ENCODE measurements around the gene FUT6.
"Not testable (repeated sequence)": the region's sequence is repeated elsewhere in the genome, so short reads cannot be mapped to it uniquely, and the experiment has no call there.

Gene FUT6

GRCh38 chr19:5857203-5858081, 17.9 kb upstream of the FUT6 start:
- no peak for DNase-seq (ENCODE audit: low spot score)

- DNase-seq (ENCODE audit: low spot score): not testable (repeated sequence)
Observed at GRCh38 chr19:5855151-5855550, 15.6 kb upstream of the FUT6 start.

- DNase-seq (ENCODE audit: low spot score): not testable (repeated sequence)
Observed at GRCh38 chr19:5854121-5854520, 14.6 kb upstream of the FUT6 start.

GRCh38 chr19:5851302-5851701, 11.8 kb upstream of the FUT6 start, which contains the start of gene FUT3:
Gene FUT3, minus strand, starts transcription at chr19:5851449.
- no peak for DNase-seq (ENCODE audit: low spot score)

- DNase-seq (ENCODE audit: low spot score): no peak
Observed at GRCh38 chr19:5850743-5851293, 11.3 kb upstream of the FUT6 start.

- DNase-seq (ENCODE audit: low spot score): no peak
Observed at GRCh38 chr19:5850189-5850588, 10.7 kb upstream of the FUT6 start.

GRCh38 chr19:5848621-5849020, 9.1 kb upstream of the FUT6 start:
- not testable (repeated sequence) for DNase-seq (ENCODE audit: low spot score)

- DNase-seq (ENCODE audit: low spot score): not testable (repeated sequence)
Observed at GRCh38 chr19:5847846-5848245, 8.3 kb upstream of the FUT6 start.

- DNase-seq (ENCODE audit: low spot score): no peak
Observed at GRCh38 chr19:5844456-5845433, 5.2 kb upstream of the FUT6 start.

GRCh38 chr19:5843295-5843927, 3.9 kb upstream of the FUT6 start:
- no peak for DNase-seq (ENCODE audit: low spot score)

- DNase-seq (ENCODE audit: low spot score): not testable (repeated sequence)
Observed at GRCh38 chr19:5841735-5842111, 2.2 kb upstream of the FUT6 start.

- no peak for DNase-seq (ENCODE audit: low spot score)
Observed at GRCh38 chr19:5838353-5839064, 993 bp downstream of the FUT6 start.

GRCh38 chr19:5837761-5838352, 1.6 kb downstream of the FUT6 start:
- no peak for DNase-seq (ENCODE audit: low spot score)

GRCh38 chr19:5832527-5833216, 6.8 kb downstream of the FUT6 start:
- DNase-seq (ENCODE audit: low spot score): no peak

GRCh38 chr19:5832061-5832460, 7.4 kb downstream of the FUT6 start:
- no peak for DNase-seq (ENCODE audit: low spot score)

GRCh38 chr19:5831159-5831558, 8.3 kb downstream of the FUT6 start:
- DNase-seq (ENCODE audit: low spot score): no peak

- DNase-seq (ENCODE audit: low spot score): no peak
Observed at GRCh38 chr19:5829567-5830310, 9.8 kb downstream of the FUT6 start.

- no peak for DNase-seq (ENCODE audit: low spot score)
Observed at GRCh38 chr19:5828661-5829566, 10.6 kb downstream of the FUT6 start.
